Glutamatergic neuron (in vitro differentiated cells): ENCODE measurements around the gene SNTA1. TPM values are rescaled to one million over a fixed set of nuclear protein-coding genes. Genes with fewer than 3 reads are reported as not detected.
A peak's percentile ranks its signal among the peaks of the same experiment; 100 is the strongest.
"Not testable (repeated sequence)": the region's sequence is repeated elsewhere in the genome, so short reads cannot be mapped to it uniquely, and the experiment has no call there.

ENCODE experiments used
- DNase-seq: peaks from one replicate; pipeline ENCODE4 v3.0.0; 2022
- H3K27ac Mint-ChIP-seq: one replicate; pipeline ENCODE4 v1.8.0; 2020; ENCODE audit warnings: mild to moderate bottlenecking, mixed read lengths, inconsistent platforms; ENCODE audit not compliant: unreplicated experiment
- H3K27me3 Mint-ChIP-seq: one replicate; pipeline ENCODE4 v1.8.0; 2020; ENCODE audit warnings: mild to moderate bottlenecking, moderate library complexity, mixed read lengths, inconsistent platforms; ENCODE audit not compliant: unreplicated experiment
- H3K36me3 Mint-ChIP-seq: one replicate; pipeline ENCODE4 v1.8.0; 2020; ENCODE audit warnings: mild to moderate bottlenecking, mixed read lengths, inconsistent platforms; ENCODE audit not compliant: unreplicated experiment
- H3K4me1 Mint-ChIP-seq: one replicate; pipeline ENCODE4 v1.8.0; 2020; ENCODE audit warnings: mild to moderate bottlenecking, low read depth, mixed read lengths, inconsistent platforms; ENCODE audit not compliant: unreplicated experiment
- H3K4me3 Mint-ChIP-seq: one replicate; pipeline ENCODE4 v1.8.0; 2020; ENCODE audit warnings: mild to moderate bottlenecking, mixed read lengths, inconsistent platforms; ENCODE audit not compliant: unreplicated experiment
- H3K9me3 Mint-ChIP-seq: one replicate; pipeline ENCODE4 v1.8.0; 2020; ENCODE audit warnings: mild to moderate bottlenecking, moderate library complexity, mixed read lengths, inconsistent platforms; ENCODE audit not compliant: unreplicated experiment
- total RNA-seq: library from RNA; stranded (reverse); fragmentation: NEBNext Ultra II Directional; extraction: Animal tissue kit (Norgen Biotek cat#: 25700); gene quantifications from one replicate; pipeline ENCODE4 v1.2.1, GENCODE V29; 2021; ENCODE audit not compliant: unreplicated experiment
- TF ChIP-seq, protein P1 (sequence below): fragments of 200-600 bp; sonication (generic); IDR thresholded peaks from one replicate; pipeline ENCODE4 v1.5.0; 2021; ENCODE audit not compliant: partially characterized antibody, unreplicated experiment

SNTA1 gene
- total RNA-seq, 1 donor from 2014 or later, result 4.5 TPM

DNA sequence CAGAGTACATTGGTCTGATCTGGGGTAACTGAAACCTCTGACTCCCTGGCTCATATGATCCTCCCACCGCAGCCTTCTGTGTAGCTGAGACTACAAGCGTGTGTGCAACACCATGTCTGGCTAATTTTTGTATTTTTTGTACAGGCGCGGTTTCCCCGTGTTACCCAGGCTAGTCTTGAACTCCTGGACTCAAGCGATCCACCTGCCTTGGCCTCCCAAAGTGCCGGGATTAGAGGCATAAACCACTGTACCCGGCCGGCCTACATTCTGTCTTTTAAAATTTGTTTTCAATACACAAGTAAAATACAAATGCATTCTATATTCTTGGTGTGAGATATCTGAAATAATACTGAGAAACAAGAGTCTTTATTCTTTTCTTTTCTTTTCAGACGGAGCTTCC is 44.6 kb upstream of the SNTA1 start:
- Mint-ChIP-seq H3K36me3 (no peaks in the 10 kb centered on the region), H3K27ac (peak overlapping the region; percentile 66), H3K4me1 (peaks cover 4% of the 10 kb centered on the region), H3K9me3 (peaks cover 3% of the 10 kb centered on the region), H3K27me3 (no peaks in the 10 kb centered on the region), H3K4me3 (no peak overlapping the region)
- DNase-seq, result no peak
- TF ChIP-seq, protein P1, sequence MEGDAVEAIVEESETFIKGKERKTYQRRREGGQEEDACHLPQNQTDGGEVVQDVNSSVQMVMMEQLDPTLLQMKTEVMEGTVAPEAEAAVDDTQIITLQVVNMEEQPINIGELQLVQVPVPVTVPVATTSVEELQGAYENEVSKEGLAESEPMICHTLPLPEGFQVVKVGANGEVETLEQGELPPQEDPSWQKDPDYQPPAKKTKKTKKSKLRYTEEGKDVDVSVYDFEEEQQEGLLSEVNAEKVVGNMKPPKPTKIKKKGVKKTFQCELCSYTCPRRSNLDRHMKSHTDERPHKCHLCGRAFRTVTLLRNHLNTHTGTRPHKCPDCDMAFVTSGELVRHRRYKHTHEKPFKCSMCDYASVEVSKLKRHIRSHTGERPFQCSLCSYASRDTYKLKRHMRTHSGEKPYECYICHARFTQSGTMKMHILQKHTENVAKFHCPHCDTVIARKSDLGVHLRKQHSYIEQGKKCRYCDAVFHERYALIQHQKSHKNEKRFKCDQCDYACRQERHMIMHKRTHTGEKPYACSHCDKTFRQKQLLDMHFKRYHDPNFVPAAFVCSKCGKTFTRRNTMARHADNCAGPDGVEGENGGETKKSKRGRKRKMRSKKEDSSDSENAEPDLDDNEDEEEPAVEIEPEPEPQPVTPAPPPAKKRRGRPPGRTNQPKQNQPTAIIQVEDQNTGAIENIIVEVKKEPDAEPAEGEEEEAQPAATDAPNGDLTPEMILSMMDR, result no peak

DNA sequence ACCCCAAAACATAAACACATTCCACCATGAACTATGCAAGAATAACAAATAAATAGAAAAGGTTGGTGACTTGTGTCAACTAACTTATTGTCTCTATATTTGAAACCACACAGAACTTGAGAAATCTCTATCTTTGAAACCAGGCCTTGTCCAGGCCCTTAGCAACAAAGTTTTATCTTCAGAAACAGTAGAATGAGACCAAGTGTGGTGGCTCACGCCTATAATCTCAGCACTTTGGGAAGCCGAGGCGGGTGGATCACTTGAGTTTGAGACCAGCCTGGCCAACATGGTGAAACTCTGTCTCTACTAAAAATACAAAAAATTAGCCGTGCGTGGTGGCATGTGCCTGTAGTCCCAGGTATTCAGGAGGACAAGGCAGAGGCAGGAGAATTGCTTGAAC is 39.6 kb upstream of the SNTA1 start:
- not testable (repeated sequence) for H3K27me3 Mint-ChIP-seq, H3K4me3 Mint-ChIP-seq, H3K9me3 Mint-ChIP-seq, DNase-seq, H3K36me3 Mint-ChIP-seq, H3K27ac Mint-ChIP-seq
- H3K4me1 Mint-ChIP-seq, result peaks cover 10% of the 10 kb centered on the region

DNA sequence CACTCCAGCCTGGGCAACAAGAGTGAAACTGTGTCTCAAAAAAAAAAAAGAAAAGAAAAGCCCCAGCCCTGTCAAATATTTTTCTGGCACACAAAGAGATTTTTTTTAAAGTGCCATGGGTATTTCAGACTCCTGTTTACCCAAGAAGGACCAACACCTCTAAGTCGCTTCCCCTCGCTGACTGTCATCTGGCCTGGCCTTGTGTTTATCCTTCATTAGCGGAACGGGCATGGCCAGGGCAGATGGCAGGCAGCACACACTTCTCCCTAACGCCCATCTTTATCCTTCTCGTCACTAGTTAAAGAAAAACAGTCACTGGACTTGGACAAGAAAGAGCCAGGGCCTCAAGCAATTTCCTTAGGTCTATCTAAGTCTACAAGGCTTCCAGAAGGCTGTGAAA is 39.0 kb upstream of the SNTA1 start:
- no peak overlapping the region for H3K4me3 Mint-ChIP-seq

DNA sequence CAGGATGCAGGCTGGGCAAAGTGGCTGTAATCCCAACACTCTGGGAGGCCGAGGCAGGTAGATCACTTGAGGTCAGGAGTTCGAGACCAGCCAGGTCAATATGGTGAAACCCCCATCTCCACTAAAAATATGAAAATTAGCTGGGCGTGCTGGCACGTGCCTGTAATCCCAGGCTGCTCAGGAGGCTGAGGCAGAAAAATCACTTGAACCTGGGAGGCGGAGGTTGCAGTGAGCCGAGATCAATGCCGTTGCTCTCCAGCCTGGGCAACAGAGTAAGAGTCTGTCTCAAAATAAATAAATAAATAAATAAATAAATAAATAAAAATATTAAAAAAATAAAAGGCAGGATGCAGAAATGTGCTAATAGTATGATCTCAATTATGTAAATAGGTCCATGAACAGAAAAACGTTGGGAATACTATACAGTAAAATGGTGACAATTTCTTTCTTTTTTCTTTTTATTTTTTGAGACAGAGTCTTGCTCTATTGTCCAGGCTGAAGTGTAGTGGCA is 37.9 kb upstream of the SNTA1 start:
- Mint-ChIP-seq H3K36me3 (no peaks in the 10 kb centered on the region), H3K27ac (no peak overlapping the region), H3K4me3 (no peak overlapping the region), H3K9me3 (peaks cover 8% of the 10 kb centered on the region), H3K27me3 (peaks cover 5% of the 10 kb centered on the region), H3K4me1 (peaks cover 22% of the 10 kb centered on the region)
- TF ChIP-seq, protein P1, result no peak
- no peak for DNase-seq

More for the DNA sequence above, 39.0 kb upstream of the SNTA1 start:
- Mint-ChIP-seq H3K27ac (no peak overlapping the region), H3K4me1 (peaks cover 16% of the 10 kb centered on the region), H3K9me3 (peaks cover 8% of the 10 kb centered on the region), H3K27me3 (peaks cover 5% of the 10 kb centered on the region), H3K36me3 (no peaks in the 10 kb centered on the region)
- DNase-seq, result no peak
- TF ChIP-seq, protein P1, result no peak

DNA sequence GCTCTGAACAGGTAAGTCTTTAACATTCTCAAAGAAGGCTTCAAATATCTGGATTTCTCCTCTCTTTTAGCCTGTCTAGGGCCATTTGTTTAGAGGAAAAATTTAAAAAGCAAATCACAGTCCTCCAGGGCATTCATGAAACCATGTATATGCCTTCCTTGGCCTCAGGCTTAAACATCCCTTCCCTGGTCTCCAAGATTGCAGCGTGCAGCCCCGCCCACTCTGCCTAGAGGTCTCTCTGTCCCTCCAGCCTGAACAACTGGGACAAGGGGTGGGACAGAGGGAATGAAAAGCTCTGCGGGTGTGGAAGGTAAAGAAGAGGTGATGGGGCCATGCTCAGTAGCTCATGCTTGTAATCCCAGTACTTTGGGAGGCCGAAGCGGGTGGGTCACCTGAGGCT is 36.5 kb upstream of the SNTA1 start:
- TF ChIP-seq, protein P1, result no peak
- peaks cover 5% of the 10 kb centered on the region for H3K27me3 Mint-ChIP-seq
- no peaks in the 10 kb centered on the region for H3K36me3 Mint-ChIP-seq
- peaks cover 29% of the 10 kb centered on the region for H3K4me1 Mint-ChIP-seq
- no peak overlapping the region for H3K4me3 Mint-ChIP-seq
- H3K27ac Mint-ChIP-seq, result no peak overlapping the region
- H3K9me3 Mint-ChIP-seq, result peaks cover 9% of the 10 kb centered on the region
- DNase-seq, result no peak
